Right atrium auricular region (tissue), 2 donors: ENCODE data around the gene ELP2. TPM values are rescaled to one million over a fixed set of nuclear protein-coding genes. Genes with fewer than 3 reads are reported as not detected.

Experiments used
- DNase-seq: peaks from one replicate; pipeline ENCODE4 v3.0.0-alpha.2; 2019; ENCODE audit warnings: low spot score
- H3K27ac ChIP-seq, 2 donors: fragments of 200-600 bp; sonication (generic); 1 replicate in 1 of 2; 2 replicates in 1 of 2; pipeline ENCODE4 v1.5.1; 2016 to 2019
- H3K27me3 ChIP-seq, 2 donors: fragments of 200-600 bp; sonication (generic); one replicate each; pipeline versions ENCODE4 v1.5.1 to v1.6.0; 2017 to 2019
- H3K36me3 ChIP-seq: fragments of 200-600 bp; sonication (generic); one replicate; pipeline ENCODE4 v1.5.1; 2016
- H3K4me1 ChIP-seq, 2 donors: fragments of 200-600 bp; sonication (generic); one replicate each; pipeline versions ENCODE4 v1.5.1 to v1.6.0; 2017 to 2019
- H3K4me3 ChIP-seq, 2 donors: fragments of 200-600 bp; sonication (generic); 1 replicate in 1 of 2; 2 replicates in 1 of 2; pipeline ENCODE4 v1.5.1; 2017 to 2019; ENCODE audit warnings: mild to moderate bottlenecking in 1 of 2, moderate library complexity in 1 of 2
- H3K9me3 ChIP-seq, 2 donors: fragments of 200-600 bp; sonication (generic); one replicate each; pipeline ENCODE4 v1.5.1; 2019
- CTCF ChIP-seq, 2 donors: fragments of 200-600 bp; sonication (generic); IDR thresholded peaks; one replicate each; pipeline ENCODE4 v1.5.1; 2019; ENCODE audit warnings: antibody characterized with exemption in 2 of 2
- total RNA-seq, 2 donors: library from RNA; depleted of rRNA; stranded (reverse); fragments of >200 nt; gene quantifications; one replicate each; pipeline ENCODE4 v1.1.0, GENCODE V29; 2016

ELP2 gene
- total RNA-seq, 2 donors from 2014 or later = 21.7 to 31.4 TPM

DNA sequence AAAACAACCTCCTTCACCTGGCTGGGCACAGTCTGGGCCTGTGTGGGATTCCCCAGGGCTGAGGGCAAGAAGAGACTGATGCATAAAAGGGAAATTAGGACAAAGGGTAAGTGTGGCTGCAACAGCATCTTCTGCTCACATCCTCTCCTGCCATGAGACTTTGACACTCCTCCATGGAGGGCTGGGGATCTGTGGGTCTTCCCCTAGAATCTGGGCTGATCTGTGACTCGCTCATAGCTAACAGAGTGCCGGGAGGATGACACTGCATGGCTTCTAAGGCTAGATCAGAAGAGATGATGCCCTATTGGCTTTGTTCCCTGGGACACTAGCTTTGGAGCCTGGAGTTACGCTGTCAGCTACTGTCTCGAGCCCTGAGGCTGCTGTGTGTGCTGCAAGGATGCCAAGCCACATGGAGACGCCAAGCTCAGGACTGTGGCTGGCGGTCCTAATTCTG is 81.9 kb downstream of the ELP2 start:
- no peaks in the 10 kb centered on the region for H3K27me3 ChIP-seq
- H3K27ac ChIP-seq = no peak overlapping the region
- H3K4me3 ChIP-seq = no peak overlapping the region
- peaks cover 0 to 7% of the 10 kb centered on the region in 2 donors for H3K4me1 ChIP-seq
- DNase-seq = no peak
- peaks cover 0 to 9% of the 10 kb centered on the region in 2 donors for H3K9me3 ChIP-seq
- no peak for TF ChIP-seq CTCF (IDR thresholded peaks at IDR 0.05)
- no peaks in the 10 kb centered on the region for H3K36me3 ChIP-seq

GRCh38 chr18:36212301-36213171 is 82.8 kb downstream of the ELP2 start:
- Histone ChIP-seq H3K9me3 (peaks cover 0 to 9% of the 10 kb centered on the region in 2 donors), H3K27me3 (no peaks in the 10 kb centered on the region), H3K27ac (no peak overlapping the region), H3K36me3 (no peaks in the 10 kb centered on the region), H3K4me1 (peaks cover 0 to 7% of the 10 kb centered on the region in 2 donors), H3K4me3 (peak overlapping the region in 1 of 2 donors; percentile 9)
- peak in 1 of 2 donors; percentile 13 for TF ChIP-seq CTCF (IDR thresholded peaks at IDR 0.05)
- no peak for DNase-seq

DNA sequence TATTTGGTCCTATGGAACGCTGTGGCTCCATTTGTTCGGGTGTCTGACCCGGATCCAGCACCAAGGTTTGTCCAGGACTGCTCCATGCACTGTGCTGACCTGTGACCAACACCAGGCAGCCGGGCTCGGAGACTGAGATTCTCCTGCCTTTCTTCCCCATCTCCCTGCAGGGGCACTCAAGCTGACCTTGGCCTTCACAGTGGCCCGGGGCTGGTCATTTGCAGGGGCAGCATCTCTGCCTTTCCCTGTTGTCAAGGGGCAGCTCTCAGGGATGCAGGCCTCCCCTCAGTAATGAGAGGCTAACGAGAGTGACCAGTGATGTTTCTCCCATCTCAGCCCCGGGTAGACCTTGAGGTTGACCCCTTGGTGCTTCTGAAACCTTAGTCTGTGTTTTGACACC is 85.1 kb downstream of the ELP2 start:
- no peak overlapping the region for H3K27ac ChIP-seq
- H3K9me3 ChIP-seq = no peaks in the 10 kb centered on the region
- TF ChIP-seq CTCF (IDR thresholded peaks at IDR 0.05) = no peak
- H3K36me3 ChIP-seq = no peaks in the 10 kb centered on the region
- H3K4me3 ChIP-seq = no peak overlapping the region
- no peak for DNase-seq
- peaks cover 0 to 7% of the 10 kb centered on the region in 2 donors for H3K4me1 ChIP-seq
- no peaks in the 10 kb centered on the region for H3K27me3 ChIP-seq

DNA sequence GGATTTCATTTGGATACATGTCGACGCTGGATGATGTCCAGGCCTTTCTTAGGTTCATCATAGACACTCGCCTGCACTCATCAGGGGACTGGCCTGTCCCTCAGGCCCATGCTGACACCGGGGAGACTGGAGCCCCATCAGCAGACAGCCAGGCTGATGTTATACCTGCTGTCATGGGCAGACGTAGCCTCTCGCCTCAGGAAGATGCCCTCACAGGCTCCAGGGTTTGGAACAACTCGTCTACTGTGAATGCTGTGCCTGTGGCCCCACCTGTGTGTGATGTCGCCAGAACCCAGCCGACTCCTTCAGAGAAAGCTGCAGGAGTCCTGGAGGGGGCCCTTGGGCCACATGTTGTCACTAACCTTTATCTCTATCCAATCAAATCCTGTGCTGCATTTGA is 85.9 kb downstream of the ELP2 start:
- no peaks in the 10 kb centered on the region for H3K9me3 ChIP-seq
- no peaks in the 10 kb centered on the region for H3K27me3 ChIP-seq
- no peak for TF ChIP-seq CTCF (IDR thresholded peaks at IDR 0.05)
- no peak for DNase-seq
- H3K4me1 ChIP-seq = peaks cover 0 to 7% of the 10 kb centered on the region in 2 donors
- no peak overlapping the region for H3K27ac ChIP-seq
- no peak overlapping the region for H3K4me3 ChIP-seq
- no peaks in the 10 kb centered on the region for H3K36me3 ChIP-seq

DNA sequence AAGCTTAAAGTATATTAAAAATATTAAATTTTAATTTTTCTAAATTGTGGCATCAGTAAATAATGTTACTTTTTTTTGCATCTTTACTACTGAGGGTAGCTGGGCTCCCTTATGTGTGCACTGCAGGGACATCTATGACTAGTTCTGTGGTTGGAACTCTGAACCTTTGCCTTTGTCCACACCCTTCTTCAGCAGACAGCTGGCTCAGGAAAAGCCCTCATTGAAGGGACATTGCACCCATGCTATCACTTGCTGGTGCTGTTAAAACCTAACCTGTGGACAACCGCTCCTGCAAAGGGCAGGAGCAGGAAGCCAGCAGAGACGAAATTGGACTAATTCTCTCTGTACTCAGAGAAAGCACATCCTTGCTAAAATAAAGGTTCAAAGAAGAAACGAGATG is 87.6 kb downstream of the ELP2 start:
- no peak for TF ChIP-seq CTCF (IDR thresholded peaks at IDR 0.05)
- Histone ChIP-seq H3K4me1 (peaks cover 0 to 7% of the 10 kb centered on the region in 2 donors), H3K9me3 (no peaks in the 10 kb centered on the region), H3K27ac (no peak overlapping the region), H3K36me3 (no peaks in the 10 kb centered on the region), H3K4me3 (no peak overlapping the region), H3K27me3 (no peaks in the 10 kb centered on the region)
- DNase-seq = no peak
